ENCODE data around the gene FRAS1. TPM values are rescaled to one million over a fixed set of nuclear protein-coding genes. Genes with fewer than 3 reads are reported as not detected.

FRAS1 gene
- total RNA-seq, 2 donors from 2014 or later, result 77.0 to 78.3 TPM

- 94% methylated on average over 2 of the region's 2 CpGs; no CpG with 5 or more reads in 1 of the 2 experiments for WGBS, 2 experiments (ENCODE audit: insufficient coverage in 1 of 2, insufficient read length in 1 of 2)
- H3K4me3 Mint-ChIP-seq, result no peak overlapping the region
- peaks cover 43% of the 10 kb centered on the region for H3K36me3 ChIP-seq (ENCODE audit: control insufficient read depth, insufficient read depth, low read length)
- H3K9ac ChIP-seq (ENCODE audit: extremely low read depth, low read length, poor library complexity, severe bottlenecking), result no peak overlapping the region
- no peaks in the 10 kb centered on the region for H3K9me3 Mint-ChIP-seq
- H3K36me3 Mint-ChIP-seq (ENCODE audit: low read depth), result peaks cover 26% of the 10 kb centered on the region
- H3K27me3 Mint-ChIP-seq (ENCODE audit: insufficient read depth), result no peaks in the 10 kb centered on the region
- peaks cover 4% of the 10 kb centered on the region for H3K4me1 ChIP-seq (ENCODE audit: control insufficient read depth, insufficient read depth, low read length)
- peaks cover 18% of the 10 kb centered on the region for H3K4me1 Mint-ChIP-seq
- peaks cover 24% of the 10 kb centered on the region for H3K9me3 ChIP-seq (ENCODE audit: control insufficient read depth, low read length)
- no peak for TF ChIP-seq CTCF (conservative IDR thresholded peaks at IDR 0.05)
- no peak overlapping the region for H3K27ac ChIP-seq (ENCODE audit: low read depth, low read length)
- no peaks in the 10 kb centered on the region for H3K27me3 ChIP-seq (ENCODE audit: control insufficient read depth, insufficient read depth, low read length, poor library complexity, severe bottlenecking)
- H3K27ac Mint-ChIP-seq, result no peak overlapping the region
- H3K4me3 ChIP-seq (ENCODE audit: low read length), result no peak overlapping the region
- no peak for DNase-seq
Observed at GRCh38 chr4:78345237-78345636, 288.1 kb downstream of the FRAS1 start.

GRCh38 chr4:78346222-78346621, 289.1 kb downstream of the FRAS1 start:
- Histone ChIP-seq H3K9me3 (ENCODE audit: control insufficient read depth, low read length) (peaks cover 24% of the 10 kb centered on the region), H3K9ac (ENCODE audit: extremely low read depth, low read length, poor library complexity, severe bottlenecking) (no peak overlapping the region), H3K27ac (ENCODE audit: low read depth, low read length) (no peak overlapping the region), H3K4me3 (ENCODE audit: low read length) (no peak overlapping the region), H3K36me3 (ENCODE audit: control insufficient read depth, insufficient read depth, low read length) (peaks cover 33% of the 10 kb centered on the region), H3K4me1 (ENCODE audit: control insufficient read depth, insufficient read depth, low read length) (peaks cover 4% of the 10 kb centered on the region), H3K27me3 (ENCODE audit: control insufficient read depth, insufficient read depth, low read length, poor library complexity, severe bottlenecking) (no peaks in the 10 kb centered on the region)
- Mint-ChIP-seq H3K27me3 (ENCODE audit: insufficient read depth) (no peaks in the 10 kb centered on the region), H3K27ac (no peak overlapping the region), H3K4me1 (peaks cover 16% of the 10 kb centered on the region), H3K9me3 (no peaks in the 10 kb centered on the region), H3K4me3 (no peak overlapping the region), H3K36me3 (ENCODE audit: low read depth) (peaks cover 17% of the 10 kb centered on the region)
- no peak for DNase-seq
- 94 to 95% methylated on average over 5 of the region's 5 CpGs for WGBS, 2 experiments (ENCODE audit: insufficient coverage in 1 of 2, insufficient read length in 1 of 2)
- no peak for TF ChIP-seq CTCF (conservative IDR thresholded peaks at IDR 0.05)

- Mint-ChIP-seq H3K4me3 (no peak overlapping the region), H3K36me3 (ENCODE audit: low read depth) (peaks cover 12% of the 10 kb centered on the region), H3K9me3 (no peaks in the 10 kb centered on the region), H3K27ac (no peak overlapping the region), H3K27me3 (ENCODE audit: insufficient read depth) (no peaks in the 10 kb centered on the region), H3K4me1 (peaks cover 3% of the 10 kb centered on the region)
- WGBS, 2 experiments (ENCODE audit: insufficient coverage in 1 of 2, insufficient read length in 1 of 2), result 92 to 100% methylated on average over 1 to 2 of the region's 3 CpGs
- Histone ChIP-seq H3K9ac (ENCODE audit: extremely low read depth, low read length, poor library complexity, severe bottlenecking) (no peak overlapping the region), H3K27me3 (ENCODE audit: control insufficient read depth, insufficient read depth, low read length, poor library complexity, severe bottlenecking) (no peaks in the 10 kb centered on the region), H3K27ac (ENCODE audit: low read depth, low read length) (no peak overlapping the region), H3K4me1 (ENCODE audit: control insufficient read depth, insufficient read depth, low read length) (no peaks in the 10 kb centered on the region), H3K4me3 (ENCODE audit: low read length) (no peak overlapping the region), H3K9me3 (ENCODE audit: control insufficient read depth, low read length) (peaks cover 24% of the 10 kb centered on the region), H3K36me3 (ENCODE audit: control insufficient read depth, insufficient read depth, low read length) (peaks cover 29% of the 10 kb centered on the region)
- TF ChIP-seq CTCF (conservative IDR thresholded peaks at IDR 0.05), result no peak
- DNase-seq, result no peak
Observed at GRCh38 chr4:78347527-78347926, 290.4 kb downstream of the FRAS1 start.
